Measurements from ENCODE around the gene QSOX2. TPM values are rescaled to one million over a fixed set of nuclear protein-coding genes. Genes with fewer than 3 reads are reported as not detected.

The QSOX2 gene
- total RNA-seq, 1 donor from 2014 or later, result 3.7 TPM

DNA sequence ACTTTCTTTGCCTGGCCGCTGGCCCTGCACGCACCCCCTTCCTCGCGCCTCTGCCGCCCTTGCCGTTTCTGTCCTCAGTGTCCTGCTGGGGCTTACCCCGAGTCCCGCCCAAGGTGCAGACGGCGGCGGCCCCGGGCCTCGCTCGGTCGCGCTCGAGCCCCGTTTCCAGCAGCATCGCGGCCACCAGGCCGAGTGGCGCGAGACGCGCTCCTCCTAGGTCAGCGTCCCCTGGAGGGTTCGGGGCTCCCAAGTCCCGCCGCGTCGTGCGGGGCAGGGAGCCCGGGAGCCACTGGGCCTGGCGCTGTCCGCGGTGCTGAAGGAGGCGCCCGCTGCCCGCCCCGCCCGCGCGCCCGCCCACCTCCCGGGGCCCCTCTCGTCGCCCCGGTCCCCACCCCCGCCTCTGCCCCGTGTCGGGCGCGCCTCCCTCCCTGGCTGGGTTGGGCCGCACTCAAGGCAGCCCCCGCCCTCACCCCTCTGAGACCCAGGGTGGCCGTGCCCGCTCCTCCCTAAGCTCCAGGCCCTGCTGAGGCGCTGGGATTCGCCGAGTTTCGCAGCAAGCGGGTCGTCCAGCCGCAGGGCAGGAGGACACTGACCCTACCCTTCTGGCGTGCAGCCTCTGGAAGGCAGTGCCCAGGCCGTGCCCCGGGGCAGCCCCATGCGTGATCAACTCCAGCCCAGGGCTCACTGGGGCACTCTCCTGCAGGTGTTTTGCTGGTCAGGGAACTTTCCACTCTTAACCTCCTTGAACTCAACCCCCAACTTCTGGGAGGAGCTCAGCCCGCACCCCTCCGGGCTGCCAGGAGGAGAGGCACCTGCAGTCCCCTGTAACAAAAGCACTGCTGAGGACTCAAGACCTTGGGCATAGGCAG lies 40.5 kb downstream of the QSOX2 start, which contains the start of gene LHX3:
Gene LHX3, minus strand, starts transcription at position 291 of the 869 bp plus-strand sequence. Its CDS starts 116 bp downstream, at position 175.
- no peak within 1 kb of the TSS for H3K9ac ChIP-seq (ENCODE audit: low read depth in 1 of 3, low read length in 3 of 3)
- peaks cover 4 to 11% (median 6%) of the 10 kb centered on the region in 3 donors for H3K36me3 ChIP-seq (ENCODE audit: control insufficient read depth in 3 of 3, insufficient read depth in 3 of 3, low read length in 3 of 3)
- no peak within 1 kb of the TSS for H3K4me3 ChIP-seq (ENCODE audit: low read length in 3 of 3)
- H3K4me1 ChIP-seq (ENCODE audit: control insufficient read depth in 3 of 3, insufficient read depth in 3 of 3, low read length in 3 of 3), result no peaks in the 10 kb centered on the region
- no peak within 1 kb of the TSS for H3K27ac ChIP-seq (ENCODE audit: low read depth, low read length)
- H3K9me3 ChIP-seq (ENCODE audit: control insufficient read depth in 3 of 3, low read length in 3 of 3), result no peaks in the 10 kb centered on the region
- peaks cover 46 to 52% (median 48%) of the 10 kb centered on the region in 3 donors for H3K27me3 ChIP-seq (ENCODE audit: control insufficient read depth in 3 of 3, insufficient read depth in 3 of 3, low read length in 3 of 3)

DNA sequence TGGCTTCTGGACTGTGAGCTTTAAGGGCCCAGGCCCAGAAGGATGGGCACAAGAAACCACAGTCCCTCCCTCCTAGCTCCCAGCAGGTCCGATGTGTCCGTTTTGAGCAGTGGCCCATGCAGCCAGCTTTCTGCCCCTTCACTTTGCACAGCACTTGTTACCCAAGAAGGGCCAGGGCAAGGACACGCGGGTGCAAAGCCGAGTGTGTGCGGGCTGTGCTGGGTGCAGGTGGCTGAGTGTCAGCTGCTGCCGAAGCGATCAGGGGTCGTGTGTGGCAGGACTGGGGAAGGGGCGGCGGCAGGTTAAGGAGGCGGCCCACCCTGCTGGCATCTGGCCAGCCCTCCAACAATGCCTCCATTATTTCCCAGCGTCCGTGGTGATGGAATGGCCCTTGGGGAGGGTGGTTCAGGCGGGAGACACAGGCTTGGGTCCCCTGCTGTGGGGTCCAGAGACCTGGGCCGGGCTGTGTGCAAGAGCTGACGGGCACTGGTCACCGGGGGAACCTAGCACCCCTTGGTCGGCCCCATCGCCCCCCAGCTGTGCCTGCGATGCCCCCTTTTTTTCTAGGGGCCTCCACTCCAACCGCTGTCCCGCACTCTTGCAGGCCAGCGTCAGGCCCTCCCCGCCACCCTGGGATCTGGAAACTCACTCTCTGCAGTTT lies 41.3 kb downstream of the QSOX2 start:
- Histone ChIP-seq H3K27me3 (ENCODE audit: control insufficient read depth in 3 of 3, insufficient read depth in 3 of 3, low read length in 3 of 3) (peaks cover 54 to 60% (median 56%) of the 10 kb centered on the region in 3 donors), H3K9ac (ENCODE audit: low read depth in 1 of 3, low read length in 3 of 3) (no peak overlapping the region), H3K27ac (ENCODE audit: low read depth, low read length) (no peak overlapping the region), H3K4me1 (ENCODE audit: control insufficient read depth in 3 of 3, insufficient read depth in 3 of 3, low read length in 3 of 3) (no peaks in the 10 kb centered on the region), H3K36me3 (ENCODE audit: control insufficient read depth in 3 of 3, insufficient read depth in 3 of 3, low read length in 3 of 3) (peaks cover 3 to 6% (median 4%) of the 10 kb centered on the region in 3 donors), H3K9me3 (ENCODE audit: control insufficient read depth in 3 of 3, low read length in 3 of 3) (no peaks in the 10 kb centered on the region), H3K4me3 (ENCODE audit: low read length in 3 of 3) (no peak overlapping the region)

DNA sequence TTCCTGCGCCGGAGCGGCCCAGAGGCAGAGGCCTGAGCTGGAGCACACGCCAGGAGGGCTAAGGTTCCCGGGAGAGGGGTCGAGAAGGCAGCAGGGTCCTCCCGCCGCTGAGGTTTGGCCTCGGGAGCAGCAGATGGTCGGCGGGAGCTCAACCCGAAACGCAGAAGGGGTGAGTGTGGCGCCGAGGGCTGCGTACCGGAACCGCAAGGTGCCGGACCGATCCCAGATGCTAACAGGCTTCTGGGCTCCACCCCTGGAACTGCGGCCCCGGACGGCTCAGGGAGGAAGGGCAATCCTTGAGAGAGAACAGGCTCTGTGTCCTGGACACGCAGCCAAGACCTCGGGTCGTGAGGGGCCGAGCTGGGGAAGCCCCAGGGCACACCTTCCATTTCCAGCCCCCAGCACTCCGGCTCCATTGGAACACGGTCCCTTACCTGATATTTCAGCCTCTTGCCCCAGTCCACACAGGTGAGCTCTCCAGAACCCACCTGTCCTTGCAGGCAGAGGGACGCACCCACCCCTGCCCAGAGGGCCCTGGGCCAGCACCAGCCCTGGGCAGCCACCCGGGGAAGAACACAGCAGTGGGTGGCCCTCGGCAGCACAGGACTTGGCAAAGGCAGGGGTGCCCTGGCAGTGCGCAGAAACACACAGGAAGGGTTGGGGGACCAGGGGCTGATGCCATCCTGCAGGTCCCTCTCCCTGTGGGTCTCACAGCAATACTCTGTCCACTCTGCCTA lies 42.0 kb downstream of the QSOX2 start:
- Histone ChIP-seq H3K27me3 (ENCODE audit: control insufficient read depth in 3 of 3, insufficient read depth in 3 of 3, low read length in 3 of 3) (peaks cover 57 to 61% (median 59%) of the 10 kb centered on the region in 3 donors), H3K27ac (ENCODE audit: low read depth, low read length) (no peak overlapping the region), H3K9ac (ENCODE audit: low read depth in 1 of 3, low read length in 3 of 3) (no peak overlapping the region), H3K4me3 (ENCODE audit: low read length in 3 of 3) (no peak overlapping the region), H3K36me3 (ENCODE audit: control insufficient read depth in 3 of 3, insufficient read depth in 3 of 3, low read length in 3 of 3) (peaks cover 0 to 2% (median under 1%) of the 10 kb centered on the region in 3 donors), H3K9me3 (ENCODE audit: control insufficient read depth in 3 of 3, low read length in 3 of 3) (no peaks in the 10 kb centered on the region), H3K4me1 (ENCODE audit: control insufficient read depth in 3 of 3, insufficient read depth in 3 of 3, low read length in 3 of 3) (no peaks in the 10 kb centered on the region)

- Histone ChIP-seq H3K9ac (ENCODE audit: low read depth in 1 of 3, low read length in 3 of 3) (no peak overlapping the region), H3K9me3 (ENCODE audit: control insufficient read depth in 3 of 3, low read length in 3 of 3) (no peaks in the 10 kb centered on the region), H3K27ac (ENCODE audit: low read depth, low read length) (no peak overlapping the region), H3K36me3 (ENCODE audit: control insufficient read depth in 3 of 3, insufficient read depth in 3 of 3, low read length in 3 of 3) (no peaks in the 10 kb centered on the region), H3K4me3 (ENCODE audit: low read length in 3 of 3) (no peak overlapping the region), H3K4me1 (ENCODE audit: control insufficient read depth in 3 of 3, insufficient read depth in 3 of 3, low read length in 3 of 3) (no peaks in the 10 kb centered on the region), H3K27me3 (ENCODE audit: control insufficient read depth in 3 of 3, insufficient read depth in 3 of 3, low read length in 3 of 3) (peaks cover 65 to 69% (median 67%) of the 10 kb centered on the region in 3 donors)
Observed at GRCh38 chr9:136202454-136203407, 42.9 kb downstream of the QSOX2 start.

DNA sequence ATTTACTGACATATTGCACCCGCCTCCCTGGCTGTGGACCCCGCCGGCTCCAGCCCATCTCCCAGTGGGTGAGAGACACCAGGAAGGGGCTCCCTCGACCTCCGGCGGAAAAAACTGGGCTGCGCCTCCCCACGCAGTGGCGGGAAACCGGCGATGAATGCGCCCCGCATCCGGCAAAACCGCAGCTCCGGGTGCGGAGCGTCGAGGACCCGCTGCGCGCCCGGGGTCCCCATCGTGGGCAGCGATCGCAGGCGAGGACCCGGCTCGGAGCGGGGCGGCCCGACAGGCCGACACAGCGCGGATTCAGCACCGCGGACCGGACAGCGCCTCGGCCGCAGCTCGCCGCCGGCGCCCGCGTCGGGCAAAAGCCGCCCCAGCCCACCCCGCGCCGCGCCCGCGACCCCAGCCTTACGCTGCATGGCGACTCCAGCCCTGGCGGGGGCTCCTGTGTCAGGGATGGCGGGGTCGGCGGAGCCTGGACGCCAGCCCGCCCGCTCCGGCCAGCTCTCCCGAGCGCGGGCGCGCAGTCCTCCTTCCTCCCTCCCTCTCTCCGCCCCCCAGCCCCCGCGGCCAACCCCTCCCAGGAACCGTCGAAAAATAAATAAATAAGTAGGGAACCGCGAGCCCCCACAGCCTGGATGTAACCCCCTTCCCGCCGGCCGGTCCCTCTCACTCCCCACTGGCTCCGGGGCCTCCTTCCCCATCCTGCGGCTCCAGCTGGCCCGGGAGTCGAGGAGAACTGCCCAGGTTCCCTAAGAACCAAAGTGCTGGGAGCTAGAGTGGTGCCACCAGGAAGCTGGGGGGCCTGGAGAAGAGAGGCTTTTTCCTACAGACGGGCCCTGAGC lies 43.8 kb downstream of the QSOX2 start:
- Histone ChIP-seq H3K4me1 (ENCODE audit: control insufficient read depth in 3 of 3, insufficient read depth in 3 of 3, low read length in 3 of 3) (no peaks in the 10 kb centered on the region), H3K9ac (ENCODE audit: low read depth in 1 of 3, low read length in 3 of 3) (no peak overlapping the region), H3K36me3 (ENCODE audit: control insufficient read depth in 3 of 3, insufficient read depth in 3 of 3, low read length in 3 of 3) (no peaks in the 10 kb centered on the region), H3K9me3 (ENCODE audit: control insufficient read depth in 3 of 3, low read length in 3 of 3) (no peaks in the 10 kb centered on the region), H3K4me3 (ENCODE audit: low read length in 3 of 3) (no peak overlapping the region), H3K27me3 (ENCODE audit: control insufficient read depth in 3 of 3, insufficient read depth in 3 of 3, low read length in 3 of 3) (peaks cover 71 to 76% (median 75%) of the 10 kb centered on the region in 3 donors), H3K27ac (ENCODE audit: low read depth, low read length) (no peak overlapping the region)

GRCh38 chr9:136201174-136201573 lies 44.4 kb downstream of the QSOX2 start:
- Histone ChIP-seq H3K4me1 (ENCODE audit: control insufficient read depth in 3 of 3, insufficient read depth in 3 of 3, low read length in 3 of 3) (no peaks in the 10 kb centered on the region), H3K9me3 (ENCODE audit: control insufficient read depth in 3 of 3, low read length in 3 of 3) (no peaks in the 10 kb centered on the region), H3K27ac (ENCODE audit: low read depth, low read length) (no peak overlapping the region), H3K36me3 (ENCODE audit: control insufficient read depth in 3 of 3, insufficient read depth in 3 of 3, low read length in 3 of 3) (no peaks in the 10 kb centered on the region), H3K9ac (ENCODE audit: low read depth in 1 of 3, low read length in 3 of 3) (no peak overlapping the region), H3K4me3 (ENCODE audit: low read length in 3 of 3) (no peak overlapping the region), H3K27me3 (ENCODE audit: control insufficient read depth in 3 of 3, insufficient read depth in 3 of 3, low read length in 3 of 3) (peaks cover 78 to 82% (median 81%) of the 10 kb centered on the region in 3 donors)

DNA sequence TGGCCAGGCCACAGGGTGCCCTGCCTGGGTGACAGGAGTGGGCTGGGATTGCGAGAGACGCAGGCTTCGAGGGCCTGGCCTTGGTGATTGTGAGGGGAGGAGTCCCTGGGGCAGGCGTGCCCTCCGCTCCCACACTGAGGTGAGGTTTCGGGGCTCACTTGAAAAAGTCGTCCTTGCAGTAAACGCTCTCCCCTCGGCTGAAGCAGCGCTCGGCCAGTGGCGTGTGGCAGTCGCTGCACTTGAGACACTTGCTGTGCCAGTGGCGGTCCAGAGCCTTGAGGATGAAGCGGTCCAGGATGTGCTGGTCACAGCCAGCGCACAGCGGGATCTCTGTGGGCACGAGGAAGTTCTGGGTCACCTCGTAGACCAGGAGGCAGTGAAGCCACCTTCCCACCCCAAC lies 45.2 kb downstream of the QSOX2 start:
- H3K27me3 ChIP-seq (ENCODE audit: control insufficient read depth in 3 of 3, insufficient read depth in 3 of 3, low read length in 3 of 3), result peaks cover 77 to 87% (median 83%) of the 10 kb centered on the region in 3 donors
- H3K36me3 ChIP-seq (ENCODE audit: control insufficient read depth in 3 of 3, insufficient read depth in 3 of 3, low read length in 3 of 3), result no peaks in the 10 kb centered on the region
- no peaks in the 10 kb centered on the region for H3K4me1 ChIP-seq (ENCODE audit: control insufficient read depth in 3 of 3, insufficient read depth in 3 of 3, low read length in 3 of 3)
- no peak overlapping the region for H3K4me3 ChIP-seq (ENCODE audit: low read length in 3 of 3)
- no peak overlapping the region for H3K27ac ChIP-seq (ENCODE audit: low read depth, low read length)
- H3K9ac ChIP-seq (ENCODE audit: low read depth in 1 of 3, low read length in 3 of 3), result no peak overlapping the region
- no peaks in the 10 kb centered on the region for H3K9me3 ChIP-seq (ENCODE audit: control insufficient read depth in 3 of 3, low read length in 3 of 3)

GRCh38 chr9:136199391-136200288 lies 46.0 kb downstream of the QSOX2 start:
- peaks cover 76 to 89% (median 82%) of the 10 kb centered on the region in 3 donors for H3K27me3 ChIP-seq (ENCODE audit: control insufficient read depth in 3 of 3, insufficient read depth in 3 of 3, low read length in 3 of 3)

More at GRCh38 chr9:136199391-136200288, 46.0 kb downstream of the QSOX2 start:
- Histone ChIP-seq H3K4me1 (ENCODE audit: control insufficient read depth in 3 of 3, insufficient read depth in 3 of 3, low read length in 3 of 3) (no peaks in the 10 kb centered on the region), H3K4me3 (ENCODE audit: low read length in 3 of 3) (no peak overlapping the region), H3K9me3 (ENCODE audit: control insufficient read depth in 3 of 3, low read length in 3 of 3) (no peaks in the 10 kb centered on the region), H3K36me3 (ENCODE audit: control insufficient read depth in 3 of 3, insufficient read depth in 3 of 3, low read length in 3 of 3) (no peaks in the 10 kb centered on the region), H3K9ac (ENCODE audit: low read depth in 1 of 3, low read length in 3 of 3) (no peak overlapping the region), H3K27ac (ENCODE audit: low read depth, low read length) (no peak overlapping the region)

Measured in skeletal muscle tissue (tissue), 4 donors.